Tongue (tissue), 2 donors: Measurements from ENCODE around the gene ZNF283. TPM values are rescaled to one million over a fixed set of nuclear protein-coding genes. Genes with fewer than 3 reads are reported as not detected.
"Not testable (repeated sequence)": the region's sequence is repeated elsewhere in the genome, so short reads cannot be mapped to it uniquely, and the experiment has no call there.

Experiments used
- DNase-seq: peaks from one replicate; pipeline ENCODE4 v3.0.0-alpha.2; 2015
- total RNA-seq: library from RNA; depleted of rRNA; stranded (reverse); fragments of >200 nt; gene quantifications from one replicate; pipeline ENCODE4 v1.2.3, GENCODE V29; 2014

The ZNF283 gene
- total RNA-seq, 1 donor from 2014 or later, result 23.3 TPM

GRCh38 chr19:43799502-43800142 lies 27.5 kb upstream of the ZNF283 start:
- peak; percentile 35 for DNase-seq

- DNase-seq, result no peak
Observed at GRCh38 chr19:43802216-43802951, 24.7 kb upstream of the ZNF283 start, which contains the start of gene LYPD5. TSS of gene LYPD5 (minus strand) at chr19:43802447. CDS start at chr19:43802380, 67 bp downstream.

GRCh38 chr19:43804432-43804831 lies 22.7 kb upstream of the ZNF283 start:
- DNase-seq, result no peak

GRCh38 chr19:43806401-43806800 lies 20.7 kb upstream of the ZNF283 start:
- DNase-seq, result not testable (repeated sequence)

GRCh38 chr19:43806848-43807247 lies 20.3 kb upstream of the ZNF283 start:
- DNase-seq, result no peak

- DNase-seq, result no peak
Observed at GRCh38 chr19:43807651-43808050, 19.5 kb upstream of the ZNF283 start.

GRCh38 chr19:43809762-43810696 lies 17.1 kb upstream of the ZNF283 start:
- peak; percentile 54 for DNase-seq

- DNase-seq, result no peak
Observed at GRCh38 chr19:43811837-43812236, 15.3 kb upstream of the ZNF283 start.

- no peak for DNase-seq
Observed at GRCh38 chr19:43812259-43812658, 14.9 kb upstream of the ZNF283 start.

- DNase-seq, result no peak
Observed at GRCh38 chr19:43812688-43813087, 14.4 kb upstream of the ZNF283 start.

GRCh38 chr19:43814663-43815352 lies 12.3 kb upstream of the ZNF283 start:
- no peak for DNase-seq

GRCh38 chr19:43817454-43817853 lies 9.7 kb upstream of the ZNF283 start:
- DNase-seq, result not testable (repeated sequence)

- DNase-seq, result no peak
Observed at GRCh38 chr19:43818500-43818899, 8.6 kb upstream of the ZNF283 start.

GRCh38 chr19:43820098-43820883 lies 6.8 kb upstream of the ZNF283 start:
- peak; percentile 39 for DNase-seq

- DNase-seq, result no peak
Observed at GRCh38 chr19:43820884-43821215, 6.3 kb upstream of the ZNF283 start.

GRCh38 chr19:43823856-43824255 lies 3.3 kb upstream of the ZNF283 start:
- not testable (repeated sequence) for DNase-seq

- DNase-seq, result not testable (repeated sequence)
Observed at GRCh38 chr19:43824572-43824971, 2.5 kb upstream of the ZNF283 start.

- no peak for DNase-seq
Observed at GRCh38 chr19:43839139-43839538, 12.0 kb downstream of the ZNF283 start.

GRCh38 chr19:43842007-43842406 lies 14.9 kb downstream of the ZNF283 start:
- no peak for DNase-seq

GRCh38 chr19:43847246-43847645 lies 20.1 kb downstream of the ZNF283 start:
- DNase-seq, result no peak

GRCh38 chr19:43847884-43848283 lies 20.8 kb downstream of the ZNF283 start:
- DNase-seq, result no peak
